ENCODE data around the gene PMVK.

DNA sequence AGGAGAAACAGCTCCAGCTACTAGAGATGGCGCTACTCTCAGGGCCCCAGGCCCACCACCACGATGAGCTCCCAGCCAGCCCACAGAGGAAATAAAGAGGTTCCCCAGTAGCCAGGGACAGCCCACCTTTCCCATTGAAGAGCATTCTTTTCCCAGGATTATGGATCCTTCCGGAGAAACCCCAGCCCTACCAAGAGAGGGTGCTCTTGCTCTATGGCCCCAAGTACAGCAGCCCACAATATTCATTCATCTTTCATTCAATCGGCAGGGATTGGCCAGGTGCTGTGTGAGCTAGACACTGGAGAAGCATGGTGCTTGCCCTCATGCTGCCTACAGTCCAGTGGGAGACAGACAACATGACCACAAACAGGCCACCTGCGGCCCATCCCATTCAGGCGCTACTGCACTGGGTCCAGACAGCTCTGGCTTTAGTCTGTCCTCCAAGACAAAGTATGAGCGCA is 29.9 kb downstream of the PMVK start:
- TF ChIP-seq MYC (IDR thresholded peaks at IDR 0.05; ENCODE audit: low read depth, low read length) (no peak), POLR2A (IDR thresholded peaks at IDR 0.05; ENCODE audit: extremely low read depth, insufficient read length) (no peak)
- TF ChIP-seq, protein P1, sequence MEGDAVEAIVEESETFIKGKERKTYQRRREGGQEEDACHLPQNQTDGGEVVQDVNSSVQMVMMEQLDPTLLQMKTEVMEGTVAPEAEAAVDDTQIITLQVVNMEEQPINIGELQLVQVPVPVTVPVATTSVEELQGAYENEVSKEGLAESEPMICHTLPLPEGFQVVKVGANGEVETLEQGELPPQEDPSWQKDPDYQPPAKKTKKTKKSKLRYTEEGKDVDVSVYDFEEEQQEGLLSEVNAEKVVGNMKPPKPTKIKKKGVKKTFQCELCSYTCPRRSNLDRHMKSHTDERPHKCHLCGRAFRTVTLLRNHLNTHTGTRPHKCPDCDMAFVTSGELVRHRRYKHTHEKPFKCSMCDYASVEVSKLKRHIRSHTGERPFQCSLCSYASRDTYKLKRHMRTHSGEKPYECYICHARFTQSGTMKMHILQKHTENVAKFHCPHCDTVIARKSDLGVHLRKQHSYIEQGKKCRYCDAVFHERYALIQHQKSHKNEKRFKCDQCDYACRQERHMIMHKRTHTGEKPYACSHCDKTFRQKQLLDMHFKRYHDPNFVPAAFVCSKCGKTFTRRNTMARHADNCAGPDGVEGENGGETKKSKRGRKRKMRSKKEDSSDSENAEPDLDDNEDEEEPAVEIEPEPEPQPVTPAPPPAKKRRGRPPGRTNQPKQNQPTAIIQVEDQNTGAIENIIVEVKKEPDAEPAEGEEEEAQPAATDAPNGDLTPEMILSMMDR (IDR thresholded peaks at IDR 0.05; ENCODE audit: low read depth, low read length), result peak; percentile 22
